ENCODE measurements around the gene PDE9A.
A peak's percentile ranks its signal among the peaks of the same experiment; 100 is the strongest.

Gene PDE9A

DNA sequence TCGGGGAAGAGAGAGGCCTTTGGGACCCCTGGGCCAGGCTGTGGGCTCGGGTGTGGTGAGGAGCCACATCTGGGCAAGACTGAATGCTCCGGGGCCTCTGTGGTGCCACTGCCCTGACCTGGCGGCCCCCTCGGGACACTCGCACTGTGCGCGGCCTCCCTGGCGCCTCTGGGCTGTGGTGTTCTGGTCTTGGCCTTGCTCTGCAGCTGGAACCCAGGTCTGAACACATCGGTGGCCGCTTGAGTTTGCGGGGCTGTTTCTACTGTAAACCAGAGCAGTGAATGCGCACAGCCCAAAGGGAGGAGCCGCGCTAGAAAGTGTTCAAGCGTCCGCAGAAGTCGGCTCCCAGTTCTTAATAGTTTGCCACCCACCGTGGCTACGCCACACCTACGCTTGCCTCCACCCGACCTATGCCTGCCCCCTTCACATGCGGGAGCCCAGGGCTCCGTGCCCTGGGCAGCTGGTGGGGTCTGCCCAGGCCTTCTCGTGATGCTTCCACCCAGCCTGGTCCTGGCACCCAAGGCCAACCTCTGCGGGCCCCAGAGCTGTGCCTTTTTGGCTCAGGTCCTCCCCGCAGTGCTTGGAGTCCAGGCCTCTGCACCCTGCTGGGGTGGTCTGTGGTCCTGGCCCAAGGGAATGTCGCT, 4.4 kb downstream of the PDE9A start:
- H3K4me1 Mint-ChIP-seq, result peaks cover 19% of the 10 kb centered on the region
- H3K4me3 Mint-ChIP-seq, result no peak overlapping the region
- H3K9me3 Mint-ChIP-seq, result no peaks in the 10 kb centered on the region
- no peaks in the 10 kb centered on the region for H3K36me3 Mint-ChIP-seq
- ATAC-seq (no peak), DNase-seq (ENCODE audit: low spot score in 2 of 2) (no peak)
- no peak overlapping the region for H3K27ac Mint-ChIP-seq

DNA sequence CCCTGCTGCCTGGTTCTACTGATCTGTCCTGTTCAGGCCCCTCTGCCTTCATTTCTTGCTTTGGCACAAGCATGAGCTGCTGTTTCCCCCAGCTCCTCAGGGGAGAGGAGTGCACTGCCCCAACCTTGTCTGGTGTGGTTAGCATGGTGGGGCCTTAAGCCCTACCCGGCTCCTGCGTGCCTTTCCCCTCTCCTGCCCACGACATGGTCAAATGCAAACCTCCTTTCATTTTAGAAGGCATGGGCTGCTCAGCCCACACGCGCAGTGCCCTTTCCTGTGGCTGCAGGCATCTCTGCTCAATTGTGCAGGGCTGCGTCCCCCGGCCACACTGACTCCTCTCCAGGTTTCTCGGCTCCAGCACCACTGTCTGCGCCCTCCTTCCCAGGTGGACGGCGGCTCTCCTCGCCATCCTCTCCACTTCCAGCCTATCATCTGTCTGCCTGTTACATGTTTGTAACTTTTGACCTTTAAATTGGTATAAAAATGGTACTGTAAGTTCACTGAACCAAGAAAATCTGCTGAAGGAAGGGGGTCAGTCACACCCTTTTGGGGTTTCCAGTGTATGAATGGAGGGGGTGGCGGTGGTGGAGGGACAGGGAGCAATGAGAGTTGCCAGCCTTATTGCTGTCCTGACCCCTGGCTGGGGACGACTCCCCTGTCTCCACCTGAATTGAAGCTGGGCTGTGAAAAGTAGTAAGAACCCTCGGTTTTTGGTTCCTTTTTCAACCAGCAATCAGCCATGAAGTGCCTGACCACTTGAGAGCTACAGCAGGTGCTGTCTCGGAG, 5.1 kb downstream of the PDE9A start:
- Mint-ChIP-seq H3K4me1 (peaks cover 14% of the 10 kb centered on the region), H3K4me3 (no peak overlapping the region), H3K27ac (no peak overlapping the region), H3K36me3 (no peaks in the 10 kb centered on the region), H3K9me3 (no peaks in the 10 kb centered on the region)
- ATAC-seq (no peak), DNase-seq (ENCODE audit: low spot score in 2 of 2) (no peak)

DNA sequence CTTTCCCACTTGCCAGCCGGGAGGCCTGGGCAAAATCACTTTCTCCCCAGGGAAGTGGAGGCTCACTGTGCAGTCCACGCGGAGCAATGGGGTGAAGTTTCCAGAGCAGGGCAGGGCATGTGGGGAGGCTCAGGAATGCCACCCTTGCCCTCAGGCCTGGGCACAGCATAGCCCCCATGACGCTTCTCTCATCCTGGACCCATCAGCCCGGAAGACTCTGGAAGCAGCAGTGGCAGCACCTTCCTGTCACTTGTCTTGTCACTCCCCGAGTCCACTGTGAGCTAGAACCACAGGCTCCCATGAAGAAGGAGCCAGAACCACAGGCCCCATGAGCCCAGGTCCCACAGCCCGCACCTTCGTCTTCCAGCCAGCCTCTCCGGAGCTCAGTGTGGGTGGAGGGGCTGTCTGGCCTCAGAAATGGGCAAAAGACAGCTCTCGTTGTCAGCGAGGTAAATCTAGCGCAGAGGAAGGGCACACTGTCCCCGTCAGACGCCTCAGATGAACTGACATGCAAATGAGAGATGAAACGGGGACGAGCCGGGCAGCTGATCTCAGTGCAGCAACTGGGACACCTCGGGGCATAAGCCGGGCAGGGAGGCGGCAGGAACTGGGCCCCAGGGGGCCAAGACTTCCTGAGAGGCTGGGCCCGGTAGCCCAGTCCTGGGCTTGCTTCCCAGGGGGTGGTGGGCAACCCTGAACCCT, 6.1 kb downstream of the PDE9A start:
- DNase-seq (ENCODE audit: low spot score in 2 of 2), result no peak
- no peak overlapping the region for H3K27ac Mint-ChIP-seq
- no peaks in the 10 kb centered on the region for H3K36me3 Mint-ChIP-seq
- ATAC-seq, result no peak
- no peaks in the 10 kb centered on the region for H3K9me3 Mint-ChIP-seq
- peaks cover 12% of the 10 kb centered on the region for H3K4me1 Mint-ChIP-seq
- H3K4me3 Mint-ChIP-seq, result no peak overlapping the region

DNA sequence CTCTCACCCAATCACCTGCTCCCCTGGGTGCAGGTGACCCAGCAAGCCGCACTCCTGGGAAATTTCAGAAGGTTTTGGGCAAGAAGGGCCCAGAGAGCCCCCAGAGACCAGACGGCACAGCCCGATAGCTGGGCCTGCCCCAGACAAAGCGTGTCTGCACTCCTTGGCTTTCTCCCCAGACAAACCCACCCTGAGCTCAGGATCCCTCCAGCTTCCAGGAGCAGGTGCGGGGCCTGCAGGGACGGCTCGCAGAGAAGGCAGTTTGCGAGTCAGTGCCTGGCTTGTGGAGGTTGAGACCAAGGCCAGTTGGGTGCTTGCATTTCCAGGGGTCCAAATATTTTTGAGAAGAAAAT, 6.7 kb downstream of the PDE9A start:
- ATAC-seq (no peak), DNase-seq (ENCODE audit: low spot score in 2 of 2) (no peak)
- no peak overlapping the region for H3K27ac Mint-ChIP-seq
- no peaks in the 10 kb centered on the region for H3K36me3 Mint-ChIP-seq
- H3K4me1 Mint-ChIP-seq, result peaks cover 6% of the 10 kb centered on the region
- no peaks in the 10 kb centered on the region for H3K9me3 Mint-ChIP-seq
- H3K4me3 Mint-ChIP-seq, result no peak overlapping the region

DNA sequence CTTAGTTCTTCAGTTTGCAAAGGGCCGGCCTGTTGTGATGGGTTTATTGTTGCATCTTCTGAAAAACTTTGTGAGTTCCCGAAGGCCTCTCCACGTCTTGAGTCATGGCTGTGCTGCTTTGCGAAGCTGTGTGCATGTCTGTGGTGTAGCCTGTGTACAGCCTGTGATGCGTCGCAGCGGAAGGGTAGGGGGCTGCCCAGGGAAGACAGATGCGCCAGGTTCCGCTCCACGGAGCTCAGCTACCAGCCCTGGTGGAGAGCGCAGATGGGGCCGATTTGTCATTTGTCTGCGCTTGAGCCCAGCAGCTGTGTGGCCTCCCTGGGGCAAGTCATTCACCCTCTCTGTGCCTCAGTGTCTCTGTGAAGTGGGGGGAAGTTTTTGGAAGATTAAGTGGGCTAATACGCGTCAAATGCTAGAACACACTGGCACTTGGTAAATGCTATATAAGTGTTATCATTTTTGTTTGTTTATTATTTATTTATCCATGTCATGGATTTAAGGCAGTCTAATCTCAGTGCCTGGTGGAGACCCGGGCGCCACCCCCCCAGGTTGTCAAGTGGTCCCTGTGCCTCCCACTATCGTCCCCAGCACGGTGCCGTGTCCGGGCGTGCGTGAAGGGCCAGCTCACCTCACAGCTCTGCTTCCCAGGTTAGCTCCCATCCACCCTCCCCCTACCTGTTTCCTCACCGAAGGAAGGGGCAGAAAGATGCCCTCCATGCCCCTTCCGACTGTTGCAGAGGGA, 8.4 kb downstream of the PDE9A start:
- Mint-ChIP-seq H3K27ac (no peak overlapping the region), H3K9me3 (no peaks in the 10 kb centered on the region), H3K4me3 (no peak overlapping the region), H3K36me3 (no peaks in the 10 kb centered on the region), H3K4me1 (peaks cover 4% of the 10 kb centered on the region)
- DNase-seq (ENCODE audit: low spot score in 2 of 2) (no peak), ATAC-seq (no peak)

DNA sequence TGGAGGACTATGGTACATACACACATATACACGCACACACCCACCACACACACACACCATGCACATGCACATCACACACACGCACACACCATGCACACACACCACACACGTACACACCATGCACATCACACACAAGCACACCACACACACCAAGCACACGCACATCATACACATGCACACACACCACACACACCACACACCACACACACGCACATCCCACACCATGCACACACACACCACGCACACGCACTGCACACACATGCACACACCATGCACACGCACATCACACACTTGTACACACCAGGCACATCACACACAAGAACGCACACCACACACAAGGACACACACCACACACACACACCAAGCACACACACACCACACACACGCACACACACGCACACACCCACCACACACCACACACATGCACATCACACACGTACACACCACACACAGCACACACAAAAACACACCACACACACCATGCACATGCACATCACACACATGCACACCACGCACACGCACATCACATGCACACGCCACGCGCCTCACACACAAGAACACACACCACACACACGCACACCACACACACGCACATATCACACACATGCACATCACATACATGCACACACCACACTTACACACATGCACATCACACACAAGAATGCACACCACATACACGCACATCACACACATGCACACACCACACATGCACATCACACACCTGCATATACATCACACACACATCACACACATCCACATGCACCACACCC, 9.2 kb downstream of the PDE9A start:
- H3K36me3 Mint-ChIP-seq, result no peaks in the 10 kb centered on the region
- no peaks in the 10 kb centered on the region for H3K9me3 Mint-ChIP-seq
- DNase-seq (ENCODE audit: low spot score in 2 of 2) (no peak), ATAC-seq (no peak)
- no peak overlapping the region for H3K27ac Mint-ChIP-seq
- H3K4me3 Mint-ChIP-seq, result no peak overlapping the region
- peaks cover 4% of the 10 kb centered on the region for H3K4me1 Mint-ChIP-seq

DNA sequence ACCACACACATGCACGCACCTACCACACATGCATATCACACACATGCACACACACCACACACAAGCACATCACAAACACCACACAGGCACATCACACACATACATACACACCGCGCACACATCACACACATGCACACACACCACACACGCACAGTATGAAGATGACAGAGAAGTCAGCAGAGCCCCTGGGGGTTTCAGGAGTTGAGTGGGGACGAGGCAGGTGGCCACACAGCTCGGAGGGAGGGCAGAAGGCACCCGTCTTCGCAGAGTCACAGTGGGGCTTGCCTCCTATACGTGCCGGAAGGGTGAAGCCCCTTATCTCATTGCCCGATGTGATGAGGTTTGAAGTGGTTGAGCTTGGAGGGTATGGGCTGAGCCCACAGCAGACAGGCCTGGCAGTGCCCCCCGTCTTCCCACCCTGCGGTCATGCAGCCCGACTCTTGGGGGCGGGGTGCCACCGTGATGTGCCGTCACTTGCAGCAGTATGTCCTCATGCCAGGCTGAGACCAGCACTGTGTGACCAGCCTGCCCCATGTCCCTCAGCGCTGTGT, 9.9 kb downstream of the PDE9A start:
- no peak overlapping the region for H3K4me3 Mint-ChIP-seq
- H3K36me3 Mint-ChIP-seq, result no peaks in the 10 kb centered on the region
- DNase-seq (ENCODE audit: low spot score in 2 of 2) (no peak), ATAC-seq (no peak)
- no peaks in the 10 kb centered on the region for H3K9me3 Mint-ChIP-seq
- H3K4me1 Mint-ChIP-seq, result peaks cover 3% of the 10 kb centered on the region
- H3K27ac Mint-ChIP-seq, result no peak overlapping the region

DNA sequence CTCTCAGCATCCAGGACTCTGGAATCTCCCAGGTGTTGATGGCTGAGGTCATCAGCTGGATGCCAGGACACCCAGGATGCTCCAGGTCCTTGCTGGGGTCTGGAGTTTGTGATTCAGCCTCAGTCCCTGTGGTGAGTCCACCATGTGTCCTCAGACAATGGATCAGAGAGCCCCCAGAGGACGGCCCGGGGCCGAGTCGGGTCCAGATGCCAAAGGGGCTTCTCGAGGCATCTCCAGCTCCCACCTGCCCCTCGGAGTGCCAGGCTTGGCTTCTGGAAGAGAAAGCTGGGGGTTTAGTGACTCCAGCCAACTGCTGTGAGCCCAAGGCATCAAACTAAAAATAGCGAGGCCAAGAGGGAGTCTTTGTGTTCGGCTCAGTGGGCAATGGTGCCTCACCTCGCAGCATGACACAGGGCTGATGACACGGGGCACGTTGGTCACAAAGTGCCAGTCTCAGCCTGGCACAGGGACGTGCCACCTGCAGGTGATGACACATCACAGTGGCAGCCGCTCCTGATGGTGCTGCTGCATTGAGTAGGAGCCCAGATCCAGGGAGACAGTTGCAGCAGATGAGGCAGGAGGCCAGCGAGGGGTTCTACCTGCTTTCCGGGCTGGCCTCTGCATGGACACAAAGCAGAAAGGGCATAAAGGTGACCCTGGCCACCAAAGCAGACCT, 10.6 kb downstream of the PDE9A start:
- ATAC-seq (no peak), DNase-seq (ENCODE audit: low spot score in 2 of 2) (no peak)
- Mint-ChIP-seq H3K27ac (no peak overlapping the region), H3K36me3 (no peaks in the 10 kb centered on the region), H3K4me3 (no peak overlapping the region), H3K9me3 (no peaks in the 10 kb centered on the region), H3K4me1 (no peaks in the 10 kb centered on the region)

DNA sequence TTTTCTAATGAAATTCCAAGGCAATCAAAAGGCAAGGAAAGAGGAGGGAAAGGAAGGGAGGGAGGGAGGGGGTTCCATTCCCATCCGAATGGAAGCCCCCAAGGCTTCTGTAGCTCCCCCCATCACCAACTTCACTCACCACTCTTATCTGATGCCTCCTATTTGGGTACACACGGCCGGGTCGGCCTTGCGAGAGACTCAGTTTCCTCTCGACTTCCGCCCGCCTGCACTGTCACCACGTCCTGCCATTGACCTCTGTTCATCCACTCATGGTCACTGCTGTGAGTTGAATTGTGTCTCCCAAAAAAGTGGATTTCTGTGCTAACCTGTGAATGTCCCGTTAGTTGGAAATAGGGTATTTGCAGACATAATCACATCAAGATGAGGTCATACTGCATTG, 11.2 kb downstream of the PDE9A start:
- ATAC-seq, result no peak
- H3K27ac Mint-ChIP-seq, result no peak overlapping the region
- DNase-seq (ENCODE audit: low spot score in 2 of 2), result no peak
- no peaks in the 10 kb centered on the region for H3K9me3 Mint-ChIP-seq
- no peak overlapping the region for H3K4me3 Mint-ChIP-seq
- H3K4me1 Mint-ChIP-seq, result no peaks in the 10 kb centered on the region
- H3K36me3 Mint-ChIP-seq, result no peaks in the 10 kb centered on the region

GRCh38 chr21:42665026-42665425, 11.6 kb downstream of the PDE9A start:
- ATAC-seq, result no peak
- Mint-ChIP-seq H3K4me1 (no peaks in the 10 kb centered on the region), H3K27ac (no peak overlapping the region), H3K36me3 (no peaks in the 10 kb centered on the region), H3K4me3 (no peak overlapping the region), H3K9me3 (no peaks in the 10 kb centered on the region)
- no peak for DNase-seq (ENCODE audit: low spot score in 2 of 2)

DNA sequence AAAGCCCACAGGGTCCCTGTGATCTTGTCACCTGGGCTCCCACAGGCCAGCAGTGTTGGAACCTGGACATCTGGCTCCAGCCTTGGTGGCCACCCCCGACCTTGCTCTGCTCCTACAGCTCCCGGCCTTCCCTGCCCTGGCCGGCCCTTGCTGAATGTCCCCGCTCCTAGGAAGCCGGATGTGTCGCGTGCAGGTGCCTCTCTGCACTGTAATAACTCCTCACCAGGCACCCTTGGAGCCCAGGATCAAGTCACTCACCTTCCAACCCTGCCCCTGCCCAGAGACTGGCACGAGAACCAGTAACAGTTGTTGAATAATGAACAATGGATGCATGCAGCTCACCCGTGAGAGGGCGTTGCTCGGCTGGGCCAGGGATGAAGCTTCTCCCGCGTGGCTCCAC, 12.1 kb downstream of the PDE9A start:
- Mint-ChIP-seq H3K27ac (no peak overlapping the region), H3K9me3 (no peaks in the 10 kb centered on the region), H3K36me3 (no peaks in the 10 kb centered on the region), H3K4me1 (no peaks in the 10 kb centered on the region), H3K4me3 (no peak overlapping the region)
- DNase-seq (ENCODE audit: low spot score in 2 of 2) (no peak), ATAC-seq (no peak)

DNA sequence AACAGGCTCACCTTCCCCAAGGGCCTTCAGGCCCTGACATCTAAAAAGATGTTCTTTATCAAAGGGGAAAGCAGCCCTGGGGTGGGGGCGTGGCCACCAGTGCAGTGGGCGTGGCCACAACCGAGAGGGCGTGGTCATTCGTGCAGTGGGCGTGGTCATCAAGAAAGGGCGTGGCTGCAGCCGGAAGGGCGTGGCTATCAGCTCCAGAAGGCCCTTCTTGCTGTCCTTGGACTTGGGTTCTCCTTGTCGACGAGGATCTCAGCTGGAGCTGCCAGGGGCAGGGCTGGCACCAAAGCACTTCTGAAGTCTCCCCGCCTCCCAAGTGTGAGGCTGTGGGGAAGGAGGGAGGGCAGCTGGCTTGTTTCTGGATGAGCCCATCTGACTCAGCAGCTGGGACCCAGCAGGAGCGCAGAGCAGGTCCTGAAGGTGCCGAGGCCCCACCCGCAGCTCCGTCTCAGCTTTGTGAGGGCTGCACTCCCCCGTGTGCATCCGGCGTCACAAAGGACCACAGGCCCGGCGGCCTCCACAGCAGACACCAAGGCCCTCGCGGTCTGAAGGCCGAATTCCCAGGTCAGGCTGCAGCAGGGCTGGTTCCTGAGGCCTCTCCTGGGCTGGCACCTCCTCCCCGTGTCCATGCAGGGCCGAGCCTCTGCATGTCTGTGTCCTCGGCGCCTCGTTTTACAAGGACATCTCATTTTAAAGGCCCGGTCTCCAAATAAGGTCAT, 12.8 kb downstream of the PDE9A start:
- DNase-seq (ENCODE audit: low spot score in 2 of 2) (peak; percentile 32 to 74), ATAC-seq (no peak)
- Mint-ChIP-seq H3K4me3 (no peak overlapping the region), H3K9me3 (no peaks in the 10 kb centered on the region), H3K36me3 (no peaks in the 10 kb centered on the region), H3K27ac (no peak overlapping the region), H3K4me1 (no peaks in the 10 kb centered on the region)

GRCh38 chr21:42666925-42667324, 13.5 kb downstream of the PDE9A start:
- no peak overlapping the region for H3K27ac Mint-ChIP-seq
- no peaks in the 10 kb centered on the region for H3K9me3 Mint-ChIP-seq
- no peak for ATAC-seq

More at GRCh38 chr21:42666925-42667324, 13.5 kb downstream of the PDE9A start:
- DNase-seq (ENCODE audit: low spot score in 2 of 2), result no peak
- Mint-ChIP-seq H3K4me3 (no peak overlapping the region), H3K4me1 (no peaks in the 10 kb centered on the region), H3K36me3 (no peaks in the 10 kb centered on the region)
